ENCODE measurements around the gene RTP5.
"Not testable (repeated sequence)": the region's sequence is repeated elsewhere in the genome, so short reads cannot be mapped to it uniquely, and the experiment has no call there.

The RTP5 gene

GRCh38 chr2:241869087-241869961 is at the start of gene RTP5:
Gene RTP5, plus strand, starts transcription at chr2:241869729. Its CDS starts 28 bp downstream, at chr2:241869757.
- DNase-seq: no peak

- DNase-seq: not testable (repeated sequence)
These were observed 49.4 kb upstream of the RTP5 start for GRCh38 chr2:241819947-241820624.

DNA sequence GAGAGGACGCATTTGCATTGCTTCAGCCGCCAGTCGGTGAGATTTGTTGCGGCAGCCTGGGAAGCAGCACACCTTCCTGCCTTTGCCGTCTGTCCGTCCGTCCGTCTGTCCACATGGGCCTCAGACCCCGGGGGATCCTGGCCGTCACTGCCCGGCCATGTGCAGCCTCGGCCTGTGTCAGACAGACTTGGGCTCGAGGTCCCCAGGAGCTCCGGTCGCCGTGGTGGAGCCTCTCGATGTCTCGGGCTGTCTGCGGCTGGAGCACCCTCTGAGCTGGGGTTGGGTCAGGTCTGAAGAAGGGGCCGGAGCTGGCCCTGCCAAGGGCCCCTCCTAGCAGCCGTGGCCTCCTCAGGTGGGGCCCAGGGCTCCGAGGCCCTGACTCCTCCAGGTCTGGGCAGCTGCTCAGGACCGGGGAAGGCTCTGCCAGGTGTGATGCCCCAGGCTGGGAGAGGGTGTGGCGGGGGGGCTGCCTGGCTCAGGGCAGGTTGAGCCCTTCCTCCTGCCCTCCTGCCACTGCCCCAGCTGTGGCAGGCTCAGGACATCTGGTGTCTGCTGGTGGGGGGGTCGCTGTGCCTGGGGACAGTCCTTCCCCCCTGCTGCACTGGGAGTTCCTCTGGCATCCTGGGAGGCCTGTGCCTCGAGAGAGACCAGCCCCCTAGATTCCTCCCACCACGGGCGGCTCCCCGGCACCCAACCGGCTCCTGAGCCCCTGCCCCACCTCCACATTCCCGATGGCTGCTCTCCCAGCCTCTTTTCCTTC is 48.7 kb upstream of the RTP5 start:
- DNase-seq: no peak

- no peak for DNase-seq
These were observed 47.9 kb upstream of the RTP5 start for GRCh38 chr2:241821460-241822263.

- no peak for DNase-seq
These were observed 47.3 kb upstream of the RTP5 start for GRCh38 chr2:241822264-241822623.

GRCh38 chr2:241823531-241824437 is 45.7 kb upstream of the RTP5 start:
- not testable (repeated sequence) for DNase-seq

DNA sequence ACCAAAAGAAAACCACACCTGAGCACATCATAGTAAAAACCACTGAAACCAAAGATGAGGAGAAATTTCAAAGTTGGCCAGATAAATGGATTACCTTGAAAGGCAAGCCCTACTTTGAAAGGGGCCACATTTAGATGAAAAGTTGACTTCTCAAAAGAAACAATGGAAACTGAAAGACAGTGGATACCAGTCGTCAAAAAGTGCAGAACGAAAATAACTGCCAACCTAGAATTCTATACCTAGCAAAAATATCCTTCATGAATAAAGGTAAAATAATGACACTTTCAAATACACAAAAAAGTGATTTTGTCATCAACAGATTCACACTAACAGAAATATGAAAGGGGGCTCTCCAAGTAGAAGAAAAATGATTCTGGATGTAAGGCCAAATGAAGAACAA is 42.1 kb upstream of the RTP5 start:
- DNase-seq: no peak

DNA sequence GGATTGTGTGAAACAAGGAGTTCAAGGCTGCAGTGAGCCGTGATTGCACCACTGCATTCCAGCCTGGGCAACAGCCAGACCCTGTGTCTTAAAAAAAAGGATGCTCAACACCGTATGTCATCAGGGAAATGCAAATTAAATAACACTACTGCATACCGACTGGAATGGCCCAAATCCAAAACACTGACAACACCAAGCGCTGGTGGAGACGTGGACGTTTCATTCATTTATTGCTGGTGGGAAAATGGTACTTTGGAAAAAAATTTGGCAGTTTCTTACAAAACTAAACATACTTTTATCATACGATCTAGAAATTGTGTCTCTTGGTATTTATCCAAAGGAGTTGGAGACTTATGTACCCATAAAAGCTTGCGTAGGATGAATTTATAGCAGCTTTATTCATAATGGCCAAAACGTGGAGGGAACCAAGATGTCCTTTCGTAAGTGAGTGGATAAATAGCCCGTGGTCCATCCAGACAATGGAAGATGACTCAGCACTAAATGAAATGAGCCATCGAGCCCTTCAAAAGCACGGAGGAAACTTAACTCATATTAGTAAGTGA is 36.3 kb upstream of the RTP5 start:
- DNase-seq: no peak

- DNase-seq: not testable (repeated sequence)
These were observed 35.6 kb upstream of the RTP5 start for GRCh38 chr2:241833756-241834526.

DNA sequence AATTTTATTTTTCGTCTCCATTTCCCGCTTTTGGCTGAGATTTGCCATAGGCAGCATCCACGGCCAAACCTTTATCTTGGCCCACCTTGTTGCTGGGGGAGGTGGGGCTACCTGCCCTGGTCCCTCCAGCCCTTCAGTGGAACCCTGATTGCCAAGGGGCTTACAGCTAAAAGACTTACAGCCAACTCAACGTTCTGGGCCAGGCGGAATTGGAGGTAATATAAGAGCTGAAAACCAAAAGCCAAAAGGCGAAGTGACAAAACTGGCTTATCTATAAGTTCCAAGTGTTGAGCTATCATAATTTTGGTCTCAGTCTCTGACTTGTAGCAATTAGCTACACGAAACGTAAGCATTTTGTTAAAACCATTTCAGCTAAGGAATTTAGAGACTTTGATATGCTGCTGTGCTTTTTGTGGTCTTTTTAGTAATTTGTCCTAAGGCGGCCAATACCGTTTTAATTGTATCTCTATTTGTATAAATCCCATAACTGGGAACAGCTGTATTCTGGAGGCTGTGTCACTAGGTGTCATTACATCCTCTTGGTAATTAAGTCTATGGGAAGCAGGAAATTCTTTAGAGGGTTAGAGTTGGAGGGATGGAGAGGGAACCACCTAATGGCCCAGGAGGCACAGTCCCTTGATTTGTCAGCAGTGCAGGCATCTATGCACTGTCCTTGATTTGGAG is 34.9 kb upstream of the RTP5 start:
- no peak for DNase-seq

DNA sequence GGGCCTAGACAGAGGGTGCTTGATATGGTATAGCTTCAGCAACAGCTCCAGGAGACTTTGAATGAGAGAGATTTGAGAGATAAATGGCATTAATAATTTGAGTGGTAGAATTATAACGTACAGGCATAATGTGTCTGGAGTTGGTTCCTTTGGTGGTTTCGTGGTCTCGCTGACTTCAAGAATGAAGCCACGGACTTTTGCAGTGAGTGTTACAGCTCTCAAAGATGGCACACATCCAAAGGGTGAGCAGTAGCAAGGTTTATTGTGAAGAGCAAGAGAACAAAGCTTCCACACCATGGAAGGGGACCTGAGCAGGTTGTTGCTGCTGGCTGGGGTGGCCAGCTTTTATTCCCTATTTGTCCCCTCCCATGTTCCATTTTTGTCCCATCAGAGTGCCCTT is 33.9 kb upstream of the RTP5 start:
- no peak for DNase-seq

DNA sequence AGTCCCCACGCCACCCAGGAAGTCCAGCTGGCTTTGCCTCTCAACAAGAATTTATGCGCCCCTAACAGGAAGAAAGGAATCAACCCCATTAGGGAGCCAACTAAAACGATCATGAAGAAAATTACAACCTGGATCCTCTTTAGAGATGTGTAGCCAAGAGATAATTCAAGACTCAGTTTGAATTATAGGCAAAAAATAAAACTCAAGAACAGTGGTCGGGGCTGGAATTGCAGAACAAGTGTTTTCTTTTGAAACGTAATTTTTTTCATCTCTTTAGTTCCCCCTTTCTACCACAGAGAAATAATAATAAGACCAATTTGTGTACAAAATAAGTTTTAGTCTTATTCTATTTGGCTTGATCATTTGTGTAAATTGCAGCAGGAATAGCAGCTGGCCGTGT is 33.2 kb upstream of the RTP5 start:
- no peak for DNase-seq

DNA sequence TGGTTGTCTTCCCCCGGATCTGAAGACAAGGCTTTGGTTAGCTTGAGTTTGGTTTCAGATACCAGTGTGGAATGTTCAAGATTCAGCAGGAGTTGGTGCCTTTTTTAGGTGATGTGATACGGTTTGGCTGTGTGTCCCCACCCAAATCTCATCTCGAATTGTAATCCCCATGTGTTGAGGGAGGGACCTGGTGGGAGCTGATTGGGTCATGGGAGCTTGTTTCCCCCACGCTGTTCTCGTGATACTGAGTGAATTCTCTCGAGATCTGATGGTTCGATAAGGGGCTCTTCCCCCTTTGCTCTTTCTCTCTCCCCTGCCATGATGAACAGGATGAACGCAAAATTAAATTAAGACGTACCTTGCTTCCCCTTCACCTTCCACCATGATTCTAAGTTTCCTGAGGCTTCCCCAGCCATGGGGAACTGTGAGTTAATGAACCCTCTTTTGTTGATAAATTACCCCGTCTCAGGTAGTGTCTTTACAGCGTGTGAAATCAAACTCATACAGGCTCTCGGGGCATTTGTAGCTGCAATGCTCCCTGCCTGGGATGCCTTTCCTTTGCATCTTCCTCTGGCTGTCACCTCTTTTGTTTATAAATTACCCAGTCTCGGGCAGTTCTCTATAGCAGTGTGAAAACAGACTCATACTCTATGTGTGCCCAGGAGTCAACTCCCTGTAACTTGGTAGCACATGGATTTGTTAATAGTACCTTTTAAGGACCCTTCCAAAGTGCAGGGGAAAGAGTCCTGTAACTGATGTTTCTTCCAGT is 32.1 kb upstream of the RTP5 start:
- DNase-seq: no peak

DNA sequence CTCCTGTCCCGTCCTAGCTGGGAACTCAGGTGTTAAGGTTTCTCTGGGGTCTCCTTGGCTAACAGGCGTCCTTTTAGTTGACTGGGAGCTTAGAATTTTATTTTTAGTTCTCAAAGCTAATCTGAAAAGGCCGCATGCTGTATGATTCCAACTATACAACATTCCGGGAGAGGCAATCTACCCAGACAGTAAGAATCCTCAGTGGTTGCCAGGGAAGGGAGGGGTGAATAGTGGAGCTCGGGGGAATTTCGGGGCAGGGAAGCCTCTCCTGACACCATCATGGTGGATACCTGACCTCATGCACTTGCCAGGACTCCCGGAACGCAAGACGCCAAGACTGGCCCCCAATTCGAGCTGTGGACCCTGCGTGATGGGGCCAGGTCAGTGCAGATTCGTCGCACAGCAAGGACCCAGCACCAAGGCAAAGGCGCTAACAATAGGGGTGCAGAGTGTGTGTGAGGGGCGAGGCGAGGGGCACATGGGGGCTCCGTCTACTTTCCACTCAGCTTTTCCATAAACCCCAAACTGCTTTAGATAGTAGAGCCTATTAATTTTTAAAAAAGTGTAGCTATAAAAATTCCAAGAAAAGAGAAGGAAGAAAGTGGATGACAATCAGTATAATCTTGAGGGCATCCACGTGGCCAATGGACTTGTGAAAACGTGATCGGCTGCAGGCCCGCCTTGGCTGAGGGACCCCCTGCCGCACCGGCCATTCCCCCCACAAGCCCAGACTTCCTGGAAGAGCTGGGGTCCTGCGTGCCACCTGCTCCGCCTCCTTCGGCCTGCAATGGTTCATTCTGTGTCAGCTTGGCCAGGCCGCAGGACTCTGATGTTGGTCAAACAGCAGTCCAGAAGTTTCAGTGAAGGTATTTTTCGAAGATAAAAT is 28.1 kb upstream of the RTP5 start:
- no peak for DNase-seq

DNA sequence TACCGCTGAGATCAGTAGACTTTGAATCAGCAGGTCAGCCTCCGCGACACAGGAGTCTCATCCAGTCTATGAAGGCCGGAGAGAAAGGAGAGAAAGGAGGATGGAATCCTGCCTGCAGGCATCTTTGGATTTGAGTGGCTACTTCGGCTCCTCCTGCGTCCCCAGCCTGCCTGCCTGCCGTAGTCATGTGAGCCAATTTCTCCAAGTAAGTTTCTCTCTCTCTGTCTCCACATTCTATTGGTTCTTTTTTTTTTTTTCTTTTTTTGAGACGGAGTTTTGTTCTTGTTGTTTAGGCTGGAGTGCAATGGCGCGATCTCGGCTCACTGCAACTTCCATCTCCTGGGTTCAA is 27.5 kb upstream of the RTP5 start:
- no peak for DNase-seq

GRCh38 chr2:241842620-241843211 is 26.8 kb upstream of the RTP5 start:
- no peak for DNase-seq

DNA sequence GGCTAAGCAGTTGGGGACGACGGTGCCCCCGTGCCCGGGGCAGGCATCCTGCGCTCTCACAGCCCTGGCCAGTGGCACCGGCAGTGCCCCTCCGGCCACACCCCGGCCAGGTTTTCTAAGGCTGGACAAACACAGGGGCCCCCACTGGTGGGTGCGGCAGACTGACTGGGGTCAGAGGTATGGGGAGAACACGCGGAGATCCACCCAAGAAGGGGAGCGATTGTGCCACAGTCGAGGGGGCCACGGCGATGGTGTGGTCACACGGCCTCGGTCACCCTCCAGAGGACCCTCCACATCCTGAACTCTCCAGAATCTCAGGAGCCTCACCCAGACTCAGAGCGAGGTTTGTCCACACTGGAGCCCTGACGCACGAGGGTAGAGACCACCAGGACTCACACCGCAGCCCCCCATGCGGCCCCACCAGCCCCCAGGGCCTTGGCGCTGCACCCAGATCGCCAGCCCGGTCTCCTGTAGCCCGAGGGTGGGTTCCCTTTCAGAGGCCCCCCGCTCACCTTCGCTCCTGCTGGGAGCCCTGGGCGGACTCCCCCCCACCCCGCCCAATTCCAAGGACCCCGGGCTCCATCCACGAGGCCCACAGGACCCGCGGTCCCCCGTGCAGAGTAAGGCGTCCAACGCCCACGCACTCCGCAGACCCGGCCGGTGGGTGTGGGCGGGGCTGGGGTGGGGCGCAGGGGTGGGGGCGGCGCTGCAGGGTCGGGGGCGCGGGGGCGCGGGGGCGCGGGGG is 26.0 kb upstream of the RTP5 start:
- no peak for DNase-seq

Measured in activated naive CD4-positive, alpha-beta T cell (primary cell).